ELF-1 (cell line): ENCODE results near the gene RAI1.

Source experiments
- DNase-seq: peaks from one replicate; pipeline ENCODE4 v3.0.0-alpha.2; 2016; ENCODE audit warnings: low read depth, low spot score

The RAI1 gene

DNA sequence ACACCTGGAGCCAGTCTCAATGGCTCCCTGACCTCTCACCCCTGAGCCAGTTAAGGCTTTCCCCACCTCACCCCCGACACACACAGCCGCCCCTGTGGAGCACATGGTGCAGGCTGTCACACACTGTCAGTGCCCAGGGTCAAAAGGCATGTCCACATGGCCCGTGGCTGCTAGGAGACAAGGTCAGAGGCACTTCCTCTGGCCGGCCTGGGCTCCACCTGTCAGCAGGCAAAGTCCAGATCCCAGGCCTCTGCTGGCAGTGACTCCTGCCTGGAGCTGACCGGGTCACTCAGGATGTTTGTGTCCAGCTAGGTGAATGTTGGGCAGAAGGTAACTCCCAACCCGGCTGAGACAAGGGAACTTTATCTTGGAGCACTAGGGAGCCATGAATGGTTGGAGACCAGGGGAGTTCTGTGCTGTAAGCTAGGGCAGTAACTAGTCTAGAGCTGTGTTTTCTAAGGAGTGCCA is 149.5 kb downstream of the RAI1 start:
- DNase-seq = no peak

DNA sequence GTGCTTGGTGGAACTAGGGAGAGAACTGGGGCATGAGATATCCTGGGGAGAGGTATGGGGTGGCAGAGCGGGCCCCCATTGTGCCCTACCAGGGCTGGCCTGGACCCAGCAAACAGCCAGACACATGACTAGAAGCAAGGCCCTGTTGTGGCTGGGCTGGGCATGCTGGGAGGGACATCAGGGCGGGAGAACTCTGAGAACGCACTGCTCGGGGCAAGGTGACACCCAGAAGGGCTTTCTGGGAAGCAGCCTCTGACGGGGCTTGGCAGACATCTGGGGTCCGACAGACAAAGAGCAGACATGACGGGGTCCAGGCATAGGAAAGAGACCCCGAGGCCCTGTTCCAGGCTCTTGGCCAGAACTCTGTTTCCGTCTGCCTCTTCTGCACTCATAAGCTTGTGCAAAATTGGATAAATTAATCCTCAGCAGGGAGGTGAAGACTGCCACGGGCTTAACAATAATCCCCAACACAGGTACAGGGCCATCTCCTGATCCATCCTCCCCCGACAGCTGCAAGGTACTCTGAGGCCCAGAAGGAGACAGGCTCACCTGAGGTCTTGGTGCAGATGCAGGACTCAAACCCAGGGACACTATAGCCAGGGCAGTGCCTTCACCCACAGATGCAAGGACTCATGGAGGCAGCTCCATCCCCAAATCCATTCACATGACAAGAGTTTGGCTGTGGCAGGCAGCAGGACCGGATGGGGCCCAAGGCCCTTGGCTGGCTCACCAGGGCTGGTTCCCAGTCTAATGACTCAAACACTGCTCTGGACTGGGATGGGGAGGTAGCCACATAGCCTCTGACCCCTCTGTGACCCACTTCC is 150.2 kb downstream of the RAI1 start:
- DNase-seq = no peak

DNA sequence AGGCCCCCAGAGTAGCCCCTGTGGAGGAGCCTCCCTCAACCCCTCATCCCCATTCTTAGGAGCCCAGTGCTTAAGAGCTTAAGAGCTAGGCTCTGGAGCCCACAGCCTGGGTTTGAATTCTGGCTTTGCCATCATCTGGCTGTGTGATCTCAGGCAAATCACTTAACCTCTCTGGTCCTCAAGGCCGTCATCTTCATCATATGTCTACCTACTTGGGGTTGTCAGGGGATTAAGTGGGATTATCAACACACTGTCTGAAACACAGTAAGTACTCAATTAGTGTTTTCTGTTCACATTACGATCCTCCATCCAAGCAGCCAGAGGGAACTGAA is 150.7 kb downstream of the RAI1 start:
- no peak for DNase-seq

DNA sequence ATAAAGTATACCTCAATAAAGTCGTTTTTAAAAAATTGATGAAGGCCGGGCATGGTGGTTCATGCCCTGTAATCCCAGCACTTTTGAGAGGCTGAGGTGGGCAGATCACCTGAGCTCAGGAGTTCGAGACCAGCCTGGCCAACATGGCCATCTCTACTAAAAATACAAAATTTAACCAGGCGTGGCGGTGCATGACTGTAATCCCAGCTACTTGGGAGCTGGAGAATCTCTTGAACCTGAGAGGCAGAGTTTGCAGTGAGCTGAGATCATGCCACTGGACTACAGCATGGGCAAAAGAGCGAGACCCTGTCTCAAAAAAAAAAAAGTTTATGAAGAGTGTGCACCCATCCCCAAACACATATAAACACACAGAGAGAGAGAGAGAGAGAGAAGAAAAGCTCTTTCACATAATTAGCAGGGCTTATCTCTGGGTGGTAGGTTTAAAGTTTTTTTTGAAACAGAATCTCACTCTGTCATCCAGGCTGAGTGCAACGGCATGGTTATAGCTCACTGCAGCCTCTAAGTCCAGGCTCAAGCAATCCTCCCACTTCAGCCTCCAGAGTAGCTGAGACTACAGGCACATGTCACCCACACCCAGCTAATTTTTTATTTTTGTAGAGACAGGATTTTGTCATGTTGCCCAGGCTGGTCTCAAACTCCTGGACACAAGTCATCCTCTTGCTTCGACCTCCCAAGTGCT is 152.6 kb downstream of the RAI1 start:
- DNase-seq = no peak

DNA sequence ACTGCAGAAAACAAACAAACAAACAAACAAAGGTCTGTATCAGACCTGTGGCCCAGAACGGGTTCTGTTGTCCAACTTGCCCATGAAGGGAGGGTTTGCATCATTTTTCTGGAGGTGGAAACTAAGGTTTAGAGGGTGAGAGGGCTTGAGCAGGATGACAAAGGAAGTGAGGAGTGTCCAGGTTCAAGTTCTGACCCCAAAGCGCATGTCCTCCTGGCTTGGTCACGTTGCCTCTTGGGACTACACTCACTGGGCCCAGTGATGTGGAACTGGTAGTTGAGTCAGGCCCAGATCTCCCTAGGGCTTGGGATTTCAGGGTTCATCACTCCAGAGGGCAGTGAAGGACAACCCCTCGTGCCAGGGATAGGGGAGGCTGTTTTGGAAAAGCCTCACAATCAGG is 153.7 kb downstream of the RAI1 start:
- no peak for DNase-seq

DNA sequence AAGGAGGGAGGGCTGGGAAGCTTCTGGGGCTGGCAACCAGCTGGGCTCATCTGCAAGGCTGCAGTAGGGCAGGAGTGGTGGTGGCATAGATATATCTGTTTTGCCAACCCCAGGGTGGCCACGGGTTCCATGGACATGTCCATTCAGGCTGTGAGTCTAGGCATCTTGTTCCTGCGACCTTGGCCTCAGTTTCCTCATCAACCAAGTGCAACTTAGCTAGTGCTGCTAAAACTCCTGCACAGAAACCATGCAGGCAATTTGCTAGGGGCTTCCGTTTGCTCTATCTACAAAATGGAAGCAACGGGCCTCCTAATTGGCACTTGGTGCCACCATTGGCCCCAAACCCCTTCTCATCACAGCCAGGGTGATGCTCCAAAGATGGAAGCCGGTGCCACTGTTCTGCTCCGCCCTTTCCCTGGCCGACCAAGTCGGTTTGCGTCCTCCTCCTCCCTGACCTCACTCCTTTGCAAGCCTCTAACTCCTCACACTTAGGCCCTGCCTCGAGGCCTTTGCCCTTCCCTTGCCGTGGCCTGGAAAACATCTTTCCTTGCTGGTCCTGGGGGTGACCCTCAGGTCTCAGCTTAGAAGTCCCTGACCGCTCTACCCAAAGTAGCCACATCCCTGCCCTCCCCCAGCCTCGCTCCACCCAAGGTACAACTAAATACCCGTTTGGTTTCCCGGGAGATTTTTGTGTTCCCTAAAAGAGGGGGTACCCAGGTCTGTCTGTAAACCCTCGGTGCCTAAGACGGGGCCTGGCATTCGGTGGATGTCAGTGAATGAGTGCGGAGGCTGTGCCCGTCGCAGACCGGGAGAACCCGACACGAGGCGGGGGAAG is 154.4 kb downstream of the RAI1 start:
- DNase-seq = no peak

DNA sequence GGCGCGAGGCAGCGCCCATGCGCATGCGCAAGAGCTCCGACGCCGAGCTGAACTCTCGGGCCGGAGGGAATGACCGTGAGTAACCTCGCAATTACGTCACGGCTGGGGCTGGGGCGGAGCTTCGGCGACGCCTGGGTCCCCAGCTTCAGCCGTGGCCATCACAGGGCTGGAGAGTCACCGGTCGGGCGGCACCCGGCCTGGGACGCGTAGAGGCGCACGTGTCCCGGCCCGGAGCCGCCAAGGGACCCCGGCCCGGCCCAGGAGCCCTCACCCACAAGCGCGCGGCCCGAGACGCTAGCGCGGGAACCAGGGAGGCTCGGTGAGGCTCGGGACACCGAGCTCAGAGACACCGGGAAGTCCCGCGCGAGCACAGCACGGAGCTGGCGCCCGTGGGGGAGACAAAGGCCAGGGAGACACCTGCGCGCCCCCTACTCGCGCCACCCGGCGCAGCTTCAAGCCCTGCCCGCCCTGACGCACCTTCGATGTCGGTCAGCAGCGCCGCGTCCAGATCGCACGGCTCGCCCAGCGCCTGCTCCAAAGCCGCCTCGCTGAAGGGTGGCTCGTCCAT is 155.1 kb downstream of the RAI1 start:
- DNase-seq = peak; percentile 97

DNA sequence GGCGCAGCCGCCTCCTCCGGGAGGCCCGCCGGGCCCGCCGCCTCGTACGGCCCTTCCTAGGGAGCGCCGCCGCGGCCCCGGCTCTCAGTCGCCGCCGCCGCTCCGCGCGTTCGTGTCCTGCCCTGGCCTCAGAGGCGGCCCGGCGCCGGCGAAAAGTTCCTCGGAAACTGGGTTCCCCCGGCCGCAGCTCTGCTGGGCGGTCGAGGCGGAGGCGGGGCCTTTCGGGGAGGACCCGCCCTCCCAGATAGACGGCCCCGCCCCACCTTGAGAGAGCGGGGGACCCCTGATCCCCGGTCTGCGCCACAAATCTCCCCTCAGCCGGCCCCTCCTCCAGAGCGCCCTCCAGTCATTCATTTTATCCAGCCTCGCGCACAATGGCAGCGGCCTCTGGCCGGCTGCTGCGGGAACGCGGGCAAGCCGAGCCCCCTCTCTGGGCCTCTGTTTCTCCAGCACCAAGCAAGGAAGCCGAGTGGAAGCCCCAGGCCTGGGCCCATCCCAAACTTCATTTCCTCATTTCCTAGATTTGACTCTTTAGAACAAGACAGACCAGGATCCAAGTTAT is 155.6 kb downstream of the RAI1 start, which contains the start of gene SREBF1:
TSS of gene SREBF1 (minus strand) at position 169 of the 562 bp plus-strand sequence. CDS start 169 bp downstream, outside the sequence.
- DNase-seq = peak; percentile 57

DNA sequence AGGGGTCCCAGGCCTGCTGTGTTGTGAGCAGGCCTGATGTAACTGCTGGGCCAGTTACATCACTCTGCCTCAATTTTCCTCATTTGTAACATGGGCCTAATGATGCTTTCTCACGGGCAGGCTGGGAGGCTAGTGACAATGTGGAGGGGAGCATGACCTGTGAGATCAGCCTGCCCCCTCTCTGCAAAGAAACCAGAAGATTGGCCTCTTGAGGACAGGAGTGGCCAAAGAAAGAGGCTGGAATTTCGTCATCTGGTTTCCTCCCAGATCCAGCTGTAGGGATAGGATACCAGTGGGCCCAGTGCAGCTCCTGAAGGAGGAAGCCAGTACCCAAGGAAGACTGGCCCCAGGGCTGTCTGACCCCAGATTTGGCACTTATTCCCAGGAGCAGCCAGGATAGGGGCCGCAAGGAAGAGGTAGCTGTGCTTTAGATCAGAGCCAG is 156.1 kb downstream of the RAI1 start:
- DNase-seq = peak; percentile 78

DNA sequence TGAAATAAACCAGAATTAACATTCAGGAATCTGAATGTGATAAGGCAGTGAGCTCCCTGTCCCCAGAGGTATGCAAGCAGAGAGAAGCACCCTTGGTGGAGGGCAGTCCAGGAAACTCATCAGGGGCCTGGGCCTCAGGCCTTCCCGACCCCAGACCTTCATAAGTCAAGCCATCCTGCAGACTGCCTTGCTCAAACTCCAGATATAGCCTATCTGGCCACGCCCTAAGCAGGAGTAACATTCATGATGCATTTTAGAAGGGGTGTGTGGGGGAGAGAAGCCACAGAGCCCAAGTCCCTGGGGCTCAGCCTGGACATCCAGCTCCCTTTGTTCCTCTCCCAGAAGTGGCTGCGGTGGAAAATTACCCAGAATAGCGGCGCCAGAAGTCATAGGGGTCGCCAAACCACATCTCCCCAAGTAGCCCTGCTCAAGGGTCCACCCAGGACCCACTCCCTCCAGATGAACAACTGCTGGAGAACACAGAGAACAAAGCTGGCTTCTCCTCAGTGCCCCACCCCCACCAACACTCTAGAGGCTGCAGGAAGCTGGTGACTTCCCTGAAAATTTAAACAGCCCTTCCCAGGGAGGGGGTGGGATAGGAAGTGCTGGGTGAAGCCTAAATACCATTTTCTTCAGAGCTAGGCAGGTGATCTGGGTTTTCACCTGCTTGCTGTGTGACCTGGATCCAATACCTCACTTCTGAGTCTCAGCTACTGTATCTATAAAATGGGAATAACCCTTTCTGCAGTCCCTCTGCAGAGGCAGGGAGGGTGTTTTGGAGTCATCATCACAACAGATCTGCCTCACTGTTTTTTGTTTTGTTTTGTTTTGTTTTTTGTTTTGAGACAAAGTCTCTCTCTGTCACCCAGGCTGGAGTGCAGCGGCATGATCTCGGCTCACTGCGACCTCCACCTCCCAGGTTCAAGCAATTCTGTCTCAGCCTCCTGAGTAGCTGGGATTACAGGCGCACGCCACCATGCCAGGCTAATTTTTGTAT is 157.0 kb downstream of the RAI1 start:
- DNase-seq = peak; percentile 84

DNA sequence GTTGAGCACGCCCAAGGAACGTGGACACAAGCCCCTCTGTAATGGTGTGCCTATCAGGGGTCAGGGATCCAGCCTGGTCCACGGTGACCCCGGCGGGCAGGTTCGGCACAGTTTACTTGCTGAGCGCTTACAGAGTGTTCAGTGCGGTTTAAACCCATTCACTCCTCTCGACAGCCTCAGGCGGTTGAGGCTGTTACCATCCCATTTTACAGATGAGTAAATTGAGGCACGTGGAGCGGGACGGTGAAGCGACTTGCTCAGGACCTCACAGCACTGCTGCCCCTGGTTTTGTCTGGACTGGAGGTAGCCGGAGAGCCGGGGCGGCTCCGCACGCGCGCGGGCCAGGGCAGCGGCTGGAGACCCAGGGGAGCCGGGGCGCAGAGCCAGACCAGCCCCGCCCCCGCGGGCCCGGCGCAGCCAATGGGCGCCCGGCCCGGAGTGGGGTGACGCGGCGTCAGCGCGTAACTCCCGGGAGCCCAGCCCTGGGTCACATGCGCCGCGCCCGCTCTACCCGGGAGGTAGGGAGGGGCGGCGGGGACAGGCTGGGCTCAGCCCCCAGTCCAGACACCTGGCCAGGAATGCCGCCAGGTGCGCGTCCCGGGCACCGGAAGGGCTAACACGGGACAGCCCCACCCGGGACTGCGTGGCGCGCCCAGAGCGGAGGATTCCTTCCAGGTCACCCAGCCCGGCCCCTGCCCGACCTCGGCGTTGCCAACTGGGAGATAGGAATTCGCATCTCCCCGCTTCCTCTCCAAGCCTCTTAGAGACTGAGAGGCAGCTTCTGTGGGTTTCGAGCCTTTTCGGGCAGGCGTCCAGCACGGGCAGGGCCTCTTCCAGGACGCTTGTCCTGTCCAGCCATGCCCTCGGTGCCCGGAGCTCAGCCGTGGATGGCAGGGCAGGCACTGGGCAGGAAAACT is 158.8 kb downstream of the RAI1 start:
- DNase-seq = peak; percentile 92

DNA sequence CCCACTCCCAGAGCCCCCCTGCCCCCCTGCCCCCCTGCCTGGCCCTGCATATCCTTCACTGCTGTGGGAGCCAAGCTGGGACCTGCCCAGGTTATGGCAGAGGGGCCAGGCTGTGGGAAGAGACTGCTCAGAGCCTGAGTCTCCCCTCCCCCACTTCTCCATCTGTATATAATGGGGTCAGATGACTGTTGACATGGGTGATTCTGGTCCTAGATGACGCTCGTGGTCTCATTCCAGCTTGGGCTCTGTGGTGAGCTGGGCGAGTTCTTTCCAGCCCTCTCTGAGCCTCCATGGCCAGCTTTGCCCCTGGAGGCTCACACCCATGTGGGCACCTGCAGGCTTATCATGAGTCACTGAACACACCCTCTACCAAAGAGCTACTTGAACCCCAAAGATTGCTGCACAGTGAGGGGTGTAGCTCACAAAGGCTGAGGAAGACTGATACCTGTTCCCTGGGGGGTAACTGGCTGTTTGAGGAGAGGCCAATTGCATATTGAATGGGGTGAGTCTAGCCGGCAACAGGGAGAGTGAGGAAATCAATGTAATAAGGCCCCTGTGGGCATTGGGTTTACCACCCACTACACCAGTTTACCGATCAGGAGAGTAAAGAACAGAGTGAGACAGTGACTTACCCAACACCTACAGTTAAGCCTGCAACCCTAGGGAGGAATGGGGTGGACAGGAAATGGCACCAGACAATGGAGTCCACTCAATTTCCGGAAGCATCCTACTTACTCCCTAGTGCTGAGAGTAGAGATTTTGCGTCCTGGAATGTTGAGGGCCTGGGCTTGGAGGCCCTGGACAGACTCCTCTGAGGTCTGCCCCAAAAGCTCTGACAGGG is 159.7 kb downstream of the RAI1 start:
- DNase-seq = no peak

DNA sequence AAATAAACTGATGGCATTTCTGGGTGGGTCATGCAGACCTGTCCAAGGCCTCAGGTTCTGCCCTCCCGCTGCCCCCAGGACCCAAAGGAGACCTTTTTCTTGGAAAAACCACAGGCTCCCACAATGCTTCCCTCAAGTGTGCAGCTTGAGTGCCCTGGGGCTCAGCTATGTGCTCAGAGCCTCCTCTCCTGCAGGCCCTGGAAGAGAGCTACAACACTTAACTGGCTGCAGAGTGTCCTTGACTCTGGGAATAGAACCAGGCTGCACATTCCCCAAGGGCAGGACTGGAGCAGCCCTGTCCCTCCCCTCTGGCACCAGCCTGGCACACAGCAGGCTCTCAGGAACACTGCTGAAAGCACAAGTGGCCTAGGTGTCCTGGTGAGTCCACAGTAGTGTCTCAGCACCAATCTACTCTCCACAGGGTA is 160.4 kb downstream of the RAI1 start:
- no peak for DNase-seq

DNA sequence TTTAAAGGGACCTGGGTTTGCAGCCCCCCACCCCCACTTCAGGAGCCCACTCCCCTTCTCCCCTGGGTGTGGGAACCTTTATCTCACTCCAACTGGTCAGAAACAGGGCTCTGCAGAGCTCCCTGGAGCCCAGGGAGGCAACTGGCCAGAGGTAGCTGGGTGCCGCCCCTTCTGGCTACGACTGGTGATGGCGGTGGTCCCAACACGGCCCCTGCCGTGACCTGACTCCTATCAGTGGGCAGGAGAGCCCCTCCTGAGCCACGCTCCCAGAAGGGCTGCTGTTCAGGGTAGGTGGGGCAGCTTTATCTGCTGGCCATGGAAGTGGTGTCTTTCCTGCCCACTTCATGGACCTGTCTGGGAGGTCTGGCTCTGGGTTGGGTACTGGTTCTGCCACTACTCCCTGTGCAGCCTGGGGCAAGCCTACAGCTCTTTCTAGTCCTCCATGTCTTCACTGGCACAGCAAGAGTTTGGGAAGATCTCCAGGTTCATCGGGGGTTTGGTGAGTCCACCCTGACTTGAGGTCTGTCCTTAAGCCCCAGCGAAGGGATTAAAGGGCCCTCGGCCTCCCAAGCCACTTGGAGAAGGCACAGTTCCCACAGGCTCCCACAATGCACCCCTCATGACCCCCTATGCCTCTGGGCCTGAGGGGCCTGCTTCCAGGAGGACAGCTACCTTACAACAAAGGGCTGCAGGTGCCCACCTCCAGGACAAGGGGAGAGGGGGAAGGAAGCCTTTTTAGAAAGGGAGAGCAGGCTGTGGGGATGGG is 161.0 kb downstream of the RAI1 start:
- no peak for DNase-seq

DNA sequence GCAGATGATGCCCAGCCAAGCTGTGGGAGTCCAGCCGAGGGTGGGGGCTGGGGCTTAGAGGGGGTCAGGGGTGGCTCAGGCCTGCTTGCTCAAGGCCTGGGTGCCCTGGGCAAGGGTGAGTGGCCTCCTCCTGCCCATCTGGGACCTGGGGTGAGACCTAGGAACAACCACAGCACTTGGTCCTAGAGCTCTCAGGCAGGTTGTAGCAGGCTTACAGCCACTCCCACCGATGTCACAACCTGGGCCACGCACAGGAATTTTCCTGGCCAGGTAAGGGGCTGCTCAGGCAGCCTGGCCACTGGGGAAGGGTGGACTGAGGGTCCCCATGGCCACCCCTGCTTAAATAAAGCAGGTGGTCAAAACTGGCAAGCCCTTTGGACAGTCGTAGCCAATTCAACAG is 161.8 kb downstream of the RAI1 start:
- no peak for DNase-seq

DNA sequence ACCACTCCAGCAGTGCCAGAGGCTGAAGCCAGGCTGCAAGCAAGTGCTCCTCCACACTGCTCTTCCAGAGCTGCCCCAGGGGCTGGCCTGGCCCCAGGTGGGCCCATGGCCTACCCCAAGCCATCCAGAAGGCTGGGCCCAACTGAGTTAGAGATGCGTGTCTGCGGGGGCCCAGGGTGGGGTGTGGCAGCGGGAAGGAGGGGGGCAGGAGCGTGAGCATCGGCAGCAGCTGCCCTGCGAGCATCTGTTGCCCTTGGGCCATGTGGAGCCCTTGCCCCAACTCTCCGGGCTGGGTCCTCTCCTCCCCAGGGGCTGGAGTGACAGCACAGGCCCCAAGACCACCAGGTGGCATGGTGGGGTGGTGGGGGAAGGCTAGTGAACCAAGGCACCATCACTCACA is 162.8 kb downstream of the RAI1 start:
- DNase-seq = no peak

DNA sequence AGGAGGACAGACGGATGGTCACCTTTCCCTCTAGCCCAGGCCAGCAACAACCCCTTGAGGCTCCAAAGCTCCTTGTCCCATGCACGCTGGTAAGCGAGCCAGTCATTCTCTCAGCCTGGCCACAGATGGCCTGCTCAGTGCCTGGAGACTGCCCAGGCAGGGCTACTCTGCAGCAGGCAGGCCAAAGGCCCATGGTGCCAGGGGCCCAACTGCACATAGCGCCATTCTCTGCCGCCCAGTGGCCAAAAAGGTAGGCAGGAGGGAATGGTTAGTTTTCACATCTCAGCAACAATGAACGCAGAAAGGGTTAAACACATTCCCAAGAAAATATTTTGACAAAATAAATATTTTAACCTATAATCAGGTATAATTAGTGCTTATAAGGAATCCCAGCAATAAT is 163.2 kb downstream of the RAI1 start:
- no peak for DNase-seq
